GOT3 (cell line): Measurements from ENCODE around the gene ULK1.

Source experiments
- DNase-seq: peaks from one replicate; lab custom pipeline; 2025; ENCODE audit warnings: mixed read lengths; lab: John Stamatoyannopoulos, UW

Gene ULK1

DNA sequence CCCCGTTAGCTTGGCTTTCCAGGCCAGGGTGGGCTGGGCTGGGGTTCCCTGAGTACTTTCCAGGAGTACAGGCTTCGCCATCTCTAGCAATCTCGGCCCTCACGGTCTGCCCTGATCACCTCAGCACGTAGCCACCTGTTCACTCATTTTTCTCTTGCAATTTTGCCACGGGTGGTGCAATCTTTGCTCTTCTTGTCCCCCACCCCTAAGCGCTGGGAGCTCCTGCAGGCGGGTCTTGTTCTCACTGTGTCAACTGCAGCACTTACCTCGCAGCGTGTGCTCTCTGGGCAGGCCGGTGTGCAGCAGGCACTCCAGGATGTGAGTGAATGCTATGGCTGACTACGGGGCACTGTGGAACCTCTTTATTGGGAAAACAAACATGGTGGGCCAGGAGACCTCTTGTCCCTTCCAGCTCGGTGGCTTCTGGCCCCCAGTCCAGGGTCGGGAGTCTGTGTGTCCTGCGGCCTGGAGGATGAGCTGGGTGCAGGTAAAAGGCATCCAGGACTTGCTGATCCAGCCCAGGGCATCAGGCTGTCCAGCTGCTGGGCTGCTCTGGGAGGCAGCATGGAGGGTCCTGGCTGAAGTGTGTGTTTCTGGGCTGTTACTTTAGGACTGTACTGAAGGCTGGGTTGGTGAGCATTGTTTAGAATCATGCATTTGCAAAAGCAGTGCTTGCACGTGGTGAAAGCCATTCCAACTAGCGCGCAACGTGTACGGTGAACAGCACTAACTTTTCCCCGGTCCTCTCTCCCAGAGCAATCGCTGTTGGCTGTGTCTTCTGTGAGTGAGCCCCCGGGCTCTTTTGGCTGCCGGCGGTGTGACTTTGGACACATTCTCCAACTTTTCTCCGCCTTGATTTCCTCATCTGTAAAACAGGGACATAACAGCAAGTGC, 1.5 kb upstream of the ULK1 start:
- DNase-seq, result no peak

GRCh38 chr12:131893605-131894312, 663 bp upstream of the ULK1 start:
- DNase-seq, result no peak

GRCh38 chr12:131894981-131895639, 688 bp downstream of the ULK1 start:
- DNase-seq, result no peak

- no peak for DNase-seq
Observed at GRCh38 chr12:131895640-131896079, 1.2 kb downstream of the ULK1 start.

- DNase-seq, result peak; percentile 54
Observed at GRCh38 chr12:131896080-131896810, 1.8 kb downstream of the ULK1 start.

- no peak for DNase-seq
Observed at GRCh38 chr12:131896811-131897270, 2.4 kb downstream of the ULK1 start.

DNA sequence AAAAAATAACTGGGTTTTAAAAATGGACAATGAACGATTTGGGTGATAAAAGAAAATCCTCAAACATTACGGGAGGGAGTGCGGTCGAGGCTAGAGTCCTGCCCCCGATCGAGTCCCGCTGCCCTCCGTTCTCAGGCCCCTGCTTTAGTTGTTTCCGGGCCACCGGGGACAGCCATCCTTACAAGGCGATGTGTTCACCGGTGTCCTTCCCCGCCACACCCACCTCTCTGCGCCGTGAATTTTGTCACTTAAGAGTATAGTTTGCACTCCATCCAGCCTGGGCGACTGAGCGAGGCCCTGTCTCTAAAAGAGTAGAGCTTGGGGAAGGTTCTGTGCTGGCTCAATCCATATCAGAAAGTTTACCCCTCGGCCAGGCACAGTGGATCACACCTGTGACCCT, 2.9 kb downstream of the ULK1 start:
- no peak for DNase-seq

DNA sequence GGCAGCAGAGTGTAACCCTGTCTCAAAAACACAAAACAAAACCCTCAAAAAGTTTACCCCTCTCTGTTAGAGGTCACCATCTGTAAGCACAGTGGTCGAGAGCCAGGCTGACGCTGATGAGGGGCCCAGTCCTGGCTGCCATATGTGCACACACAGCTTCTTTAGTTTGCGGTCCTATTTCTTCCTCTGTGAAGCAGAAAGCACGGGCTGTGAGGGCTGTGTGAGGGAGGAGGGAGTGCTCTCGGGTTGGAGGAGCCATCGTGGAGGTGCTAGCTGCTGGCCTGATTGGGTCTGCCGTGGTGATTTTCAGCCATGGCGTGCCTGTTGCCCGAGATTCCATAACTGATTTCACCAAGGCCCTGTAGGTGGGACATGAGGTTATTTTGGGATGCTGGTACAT, 3.5 kb downstream of the ULK1 start:
- no peak for DNase-seq

- no peak for DNase-seq
Observed at GRCh38 chr12:131900397-131900796, 6.0 kb downstream of the ULK1 start.

GRCh38 chr12:131901431-131902331, 7.3 kb downstream of the ULK1 start:
- DNase-seq, result no peak

- no peak for DNase-seq
Observed at GRCh38 chr12:131902332-131903241, 8.2 kb downstream of the ULK1 start.

GRCh38 chr12:131903270-131904255, 9.1 kb downstream of the ULK1 start:
- no peak for DNase-seq

DNA sequence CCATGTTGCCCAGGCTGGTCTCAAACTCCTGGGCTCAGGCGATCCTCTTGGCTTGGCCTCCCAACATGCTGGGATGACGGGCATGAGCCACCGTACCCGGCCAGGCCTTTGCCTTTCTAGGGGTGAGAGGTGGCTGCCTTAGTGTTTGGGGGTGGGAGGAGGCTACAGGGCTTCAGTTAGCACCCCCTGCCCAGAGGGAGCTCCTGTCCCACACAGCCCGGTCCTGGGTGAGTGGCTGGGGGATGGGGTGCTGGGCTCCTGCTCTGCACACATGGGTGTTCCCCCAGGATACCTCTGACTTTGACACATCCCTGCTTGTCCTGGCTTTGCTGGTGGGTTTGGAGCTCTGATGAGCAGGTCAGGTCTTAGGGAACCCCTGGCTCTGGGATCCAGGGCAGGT, 9.9 kb downstream of the ULK1 start:
- DNase-seq, result no peak

GRCh38 chr12:131905081-131905629, 10.7 kb downstream of the ULK1 start:
- DNase-seq, result no peak

DNA sequence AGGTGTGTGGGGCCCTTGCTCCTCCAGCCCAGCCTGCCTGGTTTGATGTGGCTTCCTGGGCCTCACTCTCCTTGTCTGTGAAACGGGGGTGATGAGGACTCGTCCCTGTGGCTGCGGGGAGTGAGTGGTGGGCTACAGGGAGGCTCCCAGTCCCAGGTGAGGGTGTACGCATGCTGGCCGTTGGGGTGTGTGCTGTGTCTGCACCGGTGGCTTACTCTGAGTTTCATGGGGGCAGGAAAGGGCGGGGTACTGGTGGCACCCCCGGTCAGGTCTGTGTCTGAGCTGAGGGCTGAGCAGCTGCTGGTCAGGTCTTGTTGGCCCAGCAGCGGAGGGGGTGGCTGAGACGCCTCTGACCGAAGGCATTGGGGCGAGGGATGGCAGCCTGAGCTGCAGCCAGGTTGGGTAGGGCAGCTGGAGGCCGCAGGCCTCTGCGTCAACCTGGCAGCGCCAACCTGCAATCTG, 11.2 kb downstream of the ULK1 start:
- no peak for DNase-seq

GRCh38 chr12:131907379-131908091, 13.1 kb downstream of the ULK1 start:
- DNase-seq, result no peak
